Thyroid gland (tissue), 4 donors: ENCODE data around the gene KRTAP10-4.

Source experiments
- CTCF ChIP-seq, 6 experiments: fragments of 200-600 bp in 3 of 6; fragments of 450-650 bp in 3 of 6; sonication (generic) in 3 of 6; IDR thresholded peaks; one replicate each; pipeline ENCODE4 v1.5.1; 2016 to 2019; ENCODE audit warnings: antibody characterized with exemption in 6 of 6, mild to moderate bottlenecking in 2 of 6, inconsistent platforms in 1 of 6, moderate library complexity in 1 of 6
- POLR2A ChIP-seq, 2 donors: fragments of 450-650 bp; IDR thresholded peaks; one replicate each; pipeline ENCODE4 v1.6.1; 2017; ENCODE audit warnings: antibody characterized with exemption in 2 of 2, mild to moderate bottlenecking in 2 of 2, moderate library complexity in 1 of 2

- TF ChIP-seq POLR2A (IDR thresholded peaks at IDR 0.05) (no peak), CTCF (IDR thresholded peaks at IDR 0.05) (no peak)
Observed at GRCh38 chr21:44552136-44552535, 21.4 kb upstream of the KRTAP10-4 start.
